GM21526 (cell line): ENCODE data around the gene KIAA0408.
"Not testable (repeated sequence)": the region's sequence is repeated elsewhere in the genome, so short reads cannot be mapped to it uniquely, and the experiment has no call there.

Experiments
- ATAC-seq: cut with Tn5 transposase; IDR thresholded peaks from one replicate; pipeline ENCODE4 v1.9.1; 2021; ENCODE audit warnings: moderate library complexity; ENCODE audit not compliant: unreplicated experiment, low FRiP score

KIAA0408 gene

DNA sequence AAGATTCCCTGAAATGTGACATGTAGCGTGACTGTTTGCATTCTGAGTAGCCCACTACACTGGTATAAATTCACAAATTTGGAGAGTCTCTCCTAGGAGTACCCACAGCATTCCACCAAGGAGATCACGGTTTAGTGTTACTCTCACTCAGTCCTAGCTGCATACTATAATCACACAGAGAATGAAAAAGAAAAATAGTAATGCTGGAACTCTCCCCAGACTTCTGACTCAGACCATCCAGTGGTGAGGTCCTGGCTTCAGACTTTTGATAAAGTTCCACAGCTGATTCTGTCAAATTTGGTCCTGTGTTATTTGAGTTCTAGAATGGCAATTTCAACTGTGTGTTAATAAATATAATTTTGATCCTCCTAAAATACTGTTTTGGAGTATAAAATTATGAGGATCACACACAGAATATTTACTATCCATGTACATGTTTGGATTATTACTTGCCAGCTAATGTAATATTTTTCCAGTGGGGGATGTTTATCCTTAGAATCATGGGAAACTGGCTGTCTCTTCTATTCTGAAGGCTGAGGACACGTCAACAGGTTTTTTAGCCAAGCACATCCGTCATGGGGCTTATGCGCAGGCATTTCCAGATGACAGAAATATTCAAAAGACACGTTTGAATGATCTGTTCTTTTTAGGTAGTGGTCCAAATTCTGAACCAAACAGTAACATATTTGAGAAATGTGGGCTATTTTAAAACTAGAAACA, 5.1 kb upstream of the KIAA0408 start:
- ATAC-seq: no peak

DNA sequence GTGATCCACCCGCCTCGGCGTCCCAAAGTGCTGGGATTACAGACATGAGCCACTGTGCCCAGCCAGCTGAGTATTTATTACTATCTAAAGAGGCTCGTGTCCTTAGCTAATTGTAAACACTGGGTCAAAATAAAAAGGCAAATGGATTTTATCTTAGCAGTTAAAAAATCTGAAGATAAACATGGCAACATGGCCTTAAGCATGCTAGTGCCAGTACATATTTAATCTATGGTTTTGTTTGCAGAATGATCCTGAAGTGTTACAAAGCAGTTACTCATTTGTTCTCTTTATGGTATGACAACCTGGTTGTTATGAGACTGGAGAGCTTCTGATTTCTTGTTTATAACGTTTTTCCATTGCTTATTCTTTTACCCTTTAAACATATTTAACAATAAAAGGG, 3.9 kb upstream of the KIAA0408 start:
- ATAC-seq: no peak

DNA sequence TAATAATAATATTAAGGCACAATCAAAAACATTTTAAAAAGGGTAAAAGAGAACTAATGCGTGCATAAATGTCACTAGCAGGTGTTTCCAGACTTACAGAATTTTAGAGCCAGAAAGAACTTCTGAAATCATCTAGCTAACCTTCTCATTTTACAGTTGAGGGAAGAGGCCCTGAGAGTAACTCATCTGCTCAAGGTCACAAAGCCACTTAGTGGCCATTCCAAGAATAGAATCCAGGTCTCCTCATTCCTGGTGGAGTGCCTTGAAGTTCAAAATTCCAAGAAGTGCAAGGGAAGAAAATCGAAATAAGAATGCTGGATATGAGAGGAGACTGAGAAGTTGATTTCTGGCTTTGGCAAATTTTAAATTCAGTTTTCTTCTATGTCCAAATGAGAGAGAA, 3.2 kb upstream of the KIAA0408 start:
- ATAC-seq: no peak

DNA sequence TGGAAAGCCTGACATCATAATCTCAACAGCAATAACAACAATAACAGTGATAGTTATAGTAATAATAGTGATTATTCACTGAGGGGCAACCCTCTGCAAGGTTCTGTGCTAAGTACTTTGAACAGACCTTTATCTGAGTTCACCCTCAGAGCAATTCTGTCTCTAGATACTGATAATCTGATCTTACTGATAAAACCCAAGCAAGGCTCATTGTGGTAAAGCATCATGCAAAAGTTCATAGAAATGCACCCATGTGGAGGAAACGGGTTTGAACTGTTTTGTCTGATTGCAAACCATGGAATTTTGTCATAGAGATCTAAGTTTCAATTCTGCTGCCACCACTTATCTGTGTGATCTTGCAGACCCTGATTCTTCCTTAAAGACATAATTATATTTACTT, 1.3 kb upstream of the KIAA0408 start:
- no peak for ATAC-seq

DNA sequence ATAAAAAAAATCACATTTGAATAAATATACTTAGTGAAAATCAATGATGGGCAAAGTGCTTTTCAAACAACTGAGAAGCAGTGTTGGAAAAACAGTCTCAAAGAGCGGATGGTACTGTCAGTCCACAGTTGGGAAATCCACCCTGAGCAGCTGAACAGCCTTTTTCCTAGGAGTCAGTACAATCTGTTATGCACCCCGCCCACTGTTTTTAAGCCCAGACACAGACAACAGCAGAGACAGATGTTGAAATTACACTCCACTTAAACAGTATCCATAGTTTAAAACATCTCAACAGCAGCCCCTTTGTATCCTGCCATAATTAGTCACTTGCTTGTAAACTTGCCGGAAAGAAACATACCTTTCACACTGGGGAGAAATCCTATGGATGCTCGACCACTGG, 372 bp downstream of the KIAA0408 start:
- ATAC-seq: no peak

DNA sequence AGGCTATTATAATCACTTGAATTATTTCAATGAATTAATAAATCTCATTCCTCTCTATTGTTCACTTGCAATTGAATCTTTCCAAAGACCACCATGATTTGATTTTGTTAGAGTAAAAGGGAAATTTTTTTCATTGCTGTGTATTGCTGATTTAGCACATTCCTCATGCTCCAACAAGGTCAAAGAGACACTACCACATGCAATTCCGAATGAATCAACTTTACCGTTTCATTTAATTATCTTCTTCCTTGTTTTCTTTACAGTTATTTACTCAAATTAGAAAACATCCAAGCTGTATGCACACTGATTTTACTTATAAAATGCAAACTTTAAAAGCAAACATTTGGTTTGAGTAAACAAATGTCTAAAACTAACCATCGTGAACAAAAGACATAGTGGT, 967 bp downstream of the KIAA0408 start:
- no peak for ATAC-seq

DNA sequence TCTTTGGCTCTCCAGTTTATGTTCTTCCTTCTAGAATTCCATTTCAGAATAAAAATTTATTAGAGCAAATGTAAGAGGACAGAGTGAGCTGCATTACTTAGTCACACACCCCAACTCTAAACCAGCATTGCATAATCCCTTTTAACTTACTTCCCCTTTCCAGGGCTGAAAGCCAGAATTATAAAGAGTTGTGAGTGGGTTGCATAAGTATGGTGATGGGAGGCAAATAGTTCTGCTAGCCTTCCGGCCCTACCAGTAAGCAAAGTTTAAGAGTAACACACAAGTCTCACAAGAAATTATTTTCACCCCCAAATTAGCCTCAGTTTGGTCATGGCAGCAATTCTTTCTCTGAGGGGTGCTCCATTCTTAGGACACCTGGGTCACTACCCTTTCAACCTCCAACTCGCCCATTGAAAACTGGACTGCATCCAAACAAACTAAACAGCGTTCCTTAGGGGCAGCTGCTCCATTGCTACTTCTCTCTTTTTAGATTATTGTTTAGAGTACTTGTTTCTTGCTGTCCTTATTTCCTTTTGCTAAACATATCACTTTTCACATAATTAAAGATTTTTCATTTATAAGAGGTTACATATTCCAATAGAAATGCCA, 1.6 kb downstream of the KIAA0408 start:
- ATAC-seq: no peak

DNA sequence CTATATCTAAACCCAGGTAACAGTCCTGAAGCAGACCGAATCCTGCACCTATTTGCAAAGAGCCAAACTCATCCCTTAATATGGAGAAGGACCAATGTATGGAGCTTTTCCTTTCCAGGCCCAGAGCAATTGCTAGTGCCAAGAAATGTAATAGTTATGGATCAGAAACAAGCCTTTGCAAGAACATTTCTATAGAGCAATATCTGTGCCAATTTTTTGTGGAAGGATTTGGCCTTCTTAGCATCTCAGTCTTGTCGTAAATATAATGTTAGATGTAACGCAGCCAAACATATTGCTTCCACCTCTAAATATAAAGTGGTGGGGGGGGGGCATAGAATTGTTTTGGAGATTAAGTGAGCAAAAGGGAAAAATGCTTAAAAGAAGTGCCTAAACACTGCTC, 2.7 kb downstream of the KIAA0408 start:
- no peak for ATAC-seq

DNA sequence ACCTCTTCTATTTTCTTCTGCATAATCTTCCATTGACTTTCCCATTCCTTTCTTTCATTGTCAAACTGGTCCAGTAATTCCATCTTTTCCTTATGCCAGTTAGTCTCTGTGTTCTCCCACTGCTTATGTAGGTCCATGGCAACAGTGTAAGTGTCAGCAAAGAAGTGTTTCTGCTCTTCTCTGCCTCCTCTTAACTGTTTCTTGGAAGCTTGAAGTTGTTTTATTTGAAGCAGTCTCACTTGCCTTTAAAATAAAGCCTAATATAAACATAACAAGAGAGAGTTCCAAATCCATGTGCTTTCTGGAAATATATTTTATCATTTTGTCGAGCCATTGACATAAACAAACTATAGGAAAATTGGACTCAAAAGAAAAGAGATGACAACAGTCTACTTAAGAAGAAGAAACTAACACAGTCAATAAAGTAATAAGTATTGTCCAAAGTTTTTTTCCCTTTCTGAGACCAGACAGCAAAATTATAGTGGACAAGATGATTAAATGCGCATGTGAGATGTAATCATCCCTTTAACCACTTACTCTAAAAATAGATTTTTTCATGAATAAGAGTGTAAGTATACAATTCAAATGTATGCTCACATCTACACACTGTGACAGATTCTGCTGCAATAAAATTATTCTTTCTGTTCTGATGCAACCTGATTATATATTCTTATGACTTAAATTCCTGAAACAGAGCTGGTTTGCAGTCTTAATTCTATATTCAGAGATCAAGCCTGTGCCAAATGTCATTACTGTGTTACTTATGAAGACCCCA, 5.2 kb downstream of the KIAA0408 start:
- ATAC-seq: no peak

DNA sequence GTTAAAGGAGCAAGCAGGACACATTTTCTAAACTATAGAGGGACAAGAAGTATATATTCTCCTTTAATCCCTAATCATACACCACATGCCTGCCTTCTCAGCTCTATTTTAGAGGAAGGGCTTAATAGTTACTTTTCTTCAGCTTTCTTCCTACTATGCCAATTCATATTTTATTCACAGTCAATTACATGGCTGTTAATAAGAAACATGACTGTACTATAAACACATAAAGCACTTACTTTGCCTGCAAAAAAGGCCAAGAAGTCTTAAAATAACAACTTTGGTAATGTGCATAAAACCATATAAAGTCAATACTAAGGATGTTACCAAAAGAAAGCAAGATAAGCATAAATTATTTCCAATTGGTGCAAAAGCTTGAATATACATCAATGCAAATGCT, 6.4 kb downstream of the KIAA0408 start:
- no peak for ATAC-seq

DNA sequence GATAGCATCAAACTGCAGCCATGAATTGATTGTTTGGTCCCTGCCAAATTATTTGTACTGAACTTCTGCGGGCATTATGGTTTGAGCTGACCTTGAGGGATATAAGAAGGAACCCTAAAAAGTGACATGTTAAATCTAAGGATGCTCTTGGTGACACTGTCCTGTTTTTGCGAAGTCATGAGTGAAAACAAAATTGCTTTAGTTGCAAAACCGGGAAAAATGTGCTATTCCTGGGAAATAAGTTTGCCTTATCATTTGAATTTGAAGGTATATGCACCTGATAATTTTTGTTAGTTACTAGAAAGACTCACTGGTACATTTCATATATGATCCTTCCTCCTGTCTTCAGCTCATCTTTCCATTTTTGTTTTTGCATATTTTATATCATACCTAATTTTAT, 7.8 kb downstream of the KIAA0408 start:
- no peak for ATAC-seq

DNA sequence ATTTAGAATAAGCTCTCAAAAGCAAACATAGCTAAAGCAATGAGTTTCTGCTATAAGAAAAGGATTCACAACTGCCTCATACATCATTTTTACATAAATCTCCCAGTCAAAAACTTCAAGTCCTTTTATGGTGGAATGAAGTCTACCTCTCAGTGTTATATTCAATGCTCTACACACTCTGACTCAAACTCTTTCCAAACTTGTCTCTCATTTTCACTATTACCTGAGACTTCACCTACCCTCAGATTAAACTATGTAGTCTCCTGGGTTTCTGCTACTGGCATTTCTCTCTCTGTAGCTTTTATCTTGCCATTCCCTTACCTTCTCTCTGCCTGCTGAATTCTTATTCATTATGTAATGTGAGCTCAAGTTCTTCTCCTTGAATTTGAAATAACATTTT, 11.4 kb downstream of the KIAA0408 start:
- no peak for ATAC-seq

DNA sequence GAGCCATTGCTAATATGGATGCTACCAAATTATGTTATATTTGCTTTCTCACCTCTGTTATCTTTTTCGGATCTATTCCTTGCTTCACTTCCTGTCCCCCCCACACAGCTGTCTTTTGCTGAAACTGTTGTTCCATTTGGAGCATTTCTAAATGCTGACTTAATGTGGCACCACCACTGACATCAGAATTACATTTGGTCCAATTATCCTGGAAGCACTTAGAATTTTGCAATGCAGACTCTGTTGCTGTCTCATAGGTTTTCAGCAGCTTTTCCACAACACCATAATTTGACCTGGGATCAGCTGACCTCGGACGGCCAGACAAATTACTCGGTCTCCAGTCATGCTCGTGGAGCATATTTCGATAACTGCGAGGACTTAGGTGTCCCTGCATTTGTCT, 12.8 kb downstream of the KIAA0408 start:
- no peak for ATAC-seq

DNA sequence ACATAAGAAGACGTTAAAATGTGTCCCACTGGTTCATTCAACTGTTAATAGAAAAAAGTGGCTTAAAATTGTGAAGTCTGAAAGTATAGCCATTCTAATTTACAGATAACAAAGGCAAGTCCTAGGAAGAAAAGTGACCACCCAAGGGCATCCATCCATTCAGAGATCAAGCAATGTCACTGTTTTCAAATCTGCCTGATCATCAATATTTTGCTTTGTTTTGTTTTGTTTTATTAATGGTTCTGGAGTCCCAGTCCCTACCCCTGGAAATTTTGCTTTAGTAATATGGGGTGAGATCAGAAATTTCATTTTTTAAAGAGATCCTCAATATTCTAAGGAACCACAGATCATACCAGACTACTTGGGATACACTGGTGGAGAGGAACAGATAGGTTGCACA, 17.3 kb downstream of the KIAA0408 start:
- ATAC-seq: no peak

DNA sequence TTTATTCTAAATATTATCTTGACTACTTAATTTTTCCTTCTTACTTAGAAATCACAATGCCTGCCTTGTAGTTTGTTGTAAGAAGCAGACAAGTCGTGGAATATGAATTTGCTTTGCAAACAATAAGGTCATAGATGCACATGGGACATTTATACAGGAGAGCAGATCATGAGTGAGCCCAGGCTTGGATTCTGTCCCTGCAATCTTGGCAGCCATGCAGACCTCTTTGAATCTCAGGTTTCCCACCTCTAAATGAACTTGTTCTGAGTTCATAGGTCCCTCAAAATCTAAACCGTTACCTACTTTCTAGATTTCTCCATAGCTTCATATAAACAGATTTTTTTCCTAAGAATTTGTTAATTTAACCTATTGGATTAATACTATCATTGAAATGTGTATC, 19.5 kb downstream of the KIAA0408 start:
- ATAC-seq: no peak

DNA sequence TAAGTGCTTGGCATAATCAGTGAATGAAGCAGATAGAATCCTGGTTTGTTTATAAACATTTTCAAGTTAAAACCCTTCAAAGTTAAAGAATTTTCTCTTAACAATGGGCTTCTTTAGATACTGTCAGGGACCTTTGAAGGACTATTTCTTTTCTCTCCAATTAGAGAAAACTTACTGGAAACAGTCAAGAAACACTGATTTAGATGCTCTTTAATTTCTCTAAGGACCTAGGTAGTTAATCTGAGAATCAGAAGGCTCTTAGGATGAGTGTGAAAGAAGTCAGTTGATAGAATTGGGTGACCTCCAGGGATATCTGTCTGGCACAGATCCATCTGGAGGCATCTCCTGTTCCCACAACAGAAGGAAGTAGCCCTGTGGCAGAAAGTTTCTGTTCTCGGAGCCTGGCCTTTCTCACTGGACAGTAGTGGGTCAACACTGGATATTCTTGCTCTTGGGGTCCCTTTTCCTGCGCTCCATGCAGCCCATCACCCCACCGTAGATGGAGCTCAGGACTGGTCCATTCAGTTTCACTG, 22.5 kb downstream of the KIAA0408 start:
- no peak for ATAC-seq

DNA sequence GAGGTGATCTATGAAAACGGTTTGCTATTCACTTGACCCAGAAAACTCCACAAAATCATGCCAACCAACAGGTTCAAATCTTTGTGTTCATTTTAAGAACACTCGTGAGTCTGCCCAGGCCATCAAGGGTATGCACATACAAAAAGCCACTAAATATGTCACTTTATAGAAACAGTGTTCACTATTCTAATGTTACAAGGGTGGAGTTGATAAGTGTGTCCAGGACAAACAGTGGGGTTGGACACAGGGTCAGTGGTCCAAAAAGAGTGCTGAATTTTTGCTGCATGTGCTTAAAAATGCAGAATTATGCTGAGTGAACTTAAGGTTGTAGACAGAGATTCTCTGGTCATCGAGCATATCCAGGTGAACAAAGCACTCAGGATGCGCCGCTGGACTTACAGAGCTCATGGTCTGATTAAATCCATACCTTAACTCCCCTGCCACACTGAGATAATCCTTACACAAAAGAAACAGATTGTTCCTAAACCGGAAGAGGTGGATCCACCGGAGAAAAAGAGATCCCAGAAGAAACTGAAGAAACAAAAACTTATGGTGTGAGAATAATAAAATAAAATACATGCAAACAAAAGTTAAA, 23.5 kb downstream of the KIAA0408 start:
- ATAC-seq: no peak

DNA sequence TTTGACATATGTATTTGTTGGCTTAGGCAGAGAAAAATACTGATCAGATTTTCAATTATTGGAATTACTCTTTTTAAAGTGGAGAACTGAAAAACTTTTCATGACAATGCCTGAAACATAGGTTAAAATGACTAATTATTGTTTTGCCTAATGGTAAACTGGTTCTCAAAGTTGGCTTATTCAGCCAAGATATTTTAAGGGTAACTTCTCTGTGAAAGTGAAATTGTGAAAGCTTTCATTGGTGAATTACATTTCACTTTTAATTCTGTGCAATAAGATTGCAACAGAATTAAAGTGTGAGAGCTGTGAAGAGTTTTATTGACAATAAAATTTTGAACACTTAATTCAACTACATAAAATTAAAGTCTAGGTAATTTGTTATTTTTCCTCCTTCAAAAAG, 24.5 kb downstream of the KIAA0408 start:
- ATAC-seq: no peak

DNA sequence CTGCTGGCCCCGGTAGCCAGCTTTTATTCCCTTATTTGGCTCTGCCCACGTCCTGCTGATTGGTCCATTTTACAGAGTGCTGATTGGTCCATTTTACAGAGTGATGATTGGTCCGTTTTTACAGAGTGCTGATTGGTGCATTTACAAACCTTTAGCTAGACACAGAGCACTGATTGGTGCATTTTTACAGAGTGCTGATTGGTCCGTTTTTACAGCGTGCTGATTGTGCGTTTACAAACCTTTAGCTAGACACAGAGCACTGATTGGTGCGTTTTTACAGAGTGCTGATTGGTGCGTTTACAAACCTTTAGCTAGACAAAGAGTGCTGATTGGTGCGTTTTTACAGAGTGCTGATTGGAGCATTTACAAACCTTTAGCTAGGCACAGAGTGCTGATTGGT, 30.6 kb downstream of the KIAA0408 start:
- ATAC-seq: not testable (repeated sequence)

DNA sequence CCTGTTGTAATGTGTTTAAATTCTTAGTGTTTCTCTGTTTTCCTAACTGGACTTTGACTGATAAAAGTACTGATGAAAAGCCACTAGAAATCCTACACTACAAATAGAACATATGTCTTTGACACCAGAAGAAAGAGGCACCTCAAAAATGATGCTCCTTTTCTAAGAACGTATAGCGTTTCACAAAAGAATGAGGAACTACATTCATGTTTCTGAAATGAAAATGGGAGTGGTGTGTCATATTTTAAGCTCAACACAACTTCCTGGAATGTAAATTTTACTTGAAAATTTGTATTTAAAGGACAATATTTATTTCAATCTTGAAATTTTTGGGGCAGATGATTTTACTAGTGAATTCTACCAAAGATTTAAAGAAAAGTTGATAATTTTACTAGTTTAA, 35.3 kb downstream of the KIAA0408 start:
- ATAC-seq: no peak

DNA sequence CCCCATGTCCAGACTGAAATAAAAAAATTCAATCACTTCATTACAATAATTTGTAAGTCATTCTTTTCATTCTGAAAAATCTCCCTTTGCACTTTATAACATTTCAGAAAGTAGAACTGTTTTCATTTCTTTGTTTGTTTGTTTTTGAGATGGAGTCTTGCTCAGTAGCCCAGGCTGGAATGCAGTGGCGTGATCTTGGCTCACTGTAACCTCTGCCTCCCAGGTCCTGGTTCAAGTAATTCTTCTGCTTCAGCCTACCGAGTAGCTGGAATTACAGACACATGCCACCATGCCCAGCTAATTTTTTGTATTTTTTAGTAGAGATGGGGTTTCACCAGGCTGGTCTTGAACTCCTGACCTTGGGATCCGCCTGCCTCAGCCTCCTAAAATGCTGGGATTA, 38.0 kb downstream of the KIAA0408 start:
- not testable (repeated sequence) for ATAC-seq
